GM12872 (cell line): ENCODE measurements around the gene LCE2C.
"Not testable (repeated sequence)": the region's sequence is repeated elsewhere in the genome, so short reads cannot be mapped to it uniquely, and the experiment has no call there.

Experiments used
- CTCF ChIP-seq: IDR thresholded peaks from 3 replicates; pipeline ENCODE4 v1.5.1; 2011; ENCODE audit warnings: low read depth, mild to moderate bottlenecking, low read length, moderate library complexity; ENCODE audit not compliant: insufficient read depth

Gene LCE2C

GRCh38 chr1:152674983-152675382 is at the start of gene LCE2C:
LCE2C (plus strand) TSS chr1:152675279; CDS start chr1:152676016, 737 bp downstream.
- TF ChIP-seq CTCF, result not testable (repeated sequence)

GRCh38 chr1:152626744-152627143 is 48.3 kb upstream of the LCE2C start:
- no peak for TF ChIP-seq CTCF

GRCh38 chr1:152630596-152630995 is 44.5 kb upstream of the LCE2C start:
- TF ChIP-seq CTCF, result no peak

GRCh38 chr1:152640351-152640750 is 34.7 kb upstream of the LCE2C start:
- no peak for TF ChIP-seq CTCF

GRCh38 chr1:152643945-152644344 is 31.1 kb upstream of the LCE2C start:
- TF ChIP-seq CTCF, result no peak

GRCh38 chr1:152645146-152645545 is 29.9 kb upstream of the LCE2C start:
- no peak for TF ChIP-seq CTCF

- TF ChIP-seq CTCF, result no peak
Measured at GRCh38 chr1:152646656-152647055, 28.4 kb upstream of the LCE2C start.

GRCh38 chr1:152654110-152654509 is 21.0 kb upstream of the LCE2C start:
- TF ChIP-seq CTCF, result peak; percentile 83
